HG02870 (cell line): ENCODE data around the gene AICDA.
A peak's percentile ranks its signal among the peaks of the same experiment; 100 is the strongest.
"Not testable (repeated sequence)": the region's sequence is repeated elsewhere in the genome, so short reads cannot be mapped to it uniquely, and the experiment has no call there.

ENCODE experiments used
- ATAC-seq: cut with Tn5 transposase; IDR thresholded peaks from one replicate; pipeline ENCODE4 v1.9.1; 2021; ENCODE audit warnings: mild to moderate bottlenecking, moderate library complexity; ENCODE audit not compliant: unreplicated experiment

Gene AICDA

DNA sequence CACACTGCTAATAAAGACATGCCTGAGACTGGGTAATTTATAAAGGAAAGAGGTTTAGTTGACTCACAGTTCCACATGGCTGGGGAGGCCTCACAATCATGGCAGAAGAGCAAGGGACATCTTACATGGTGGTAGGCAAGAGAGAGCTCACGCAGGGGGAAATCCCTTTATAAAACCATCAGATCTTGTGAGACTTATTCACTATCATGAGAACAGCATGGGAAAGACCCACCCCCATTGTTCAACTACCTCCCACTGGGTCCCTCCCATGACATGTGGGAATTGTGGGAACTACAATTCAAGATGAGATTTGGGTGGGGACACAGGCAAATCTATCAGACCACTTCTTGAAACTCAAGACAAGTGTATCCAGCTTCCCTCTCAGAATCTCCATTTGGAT, 1.2 kb upstream of the AICDA start:
- ATAC-seq: not testable (repeated sequence)

DNA sequence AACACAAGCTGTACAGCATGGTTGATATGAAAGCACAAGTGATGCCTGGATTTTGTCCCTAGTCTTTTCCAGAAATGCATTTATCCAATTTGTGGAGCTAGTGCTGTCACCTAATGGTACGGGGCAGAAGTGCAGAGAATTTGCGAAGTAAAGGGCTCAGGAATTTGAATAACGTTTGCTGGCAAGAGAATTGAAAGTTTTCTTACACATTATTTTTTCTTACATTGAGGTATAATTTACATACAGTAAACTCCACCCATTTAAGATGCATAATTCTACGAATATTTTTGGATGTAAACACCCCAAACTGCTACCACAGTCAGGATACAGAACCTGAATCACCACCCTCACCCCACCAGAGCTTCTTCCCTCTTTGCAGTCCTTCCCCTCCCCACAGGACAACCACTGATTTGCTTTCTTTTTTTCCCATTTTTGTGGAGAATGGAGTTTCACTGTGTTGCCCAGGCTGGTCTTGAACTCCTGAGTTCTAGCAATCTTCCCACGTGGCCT, 3.5 kb downstream of the AICDA start:
- no peak for ATAC-seq

GRCh38 chr12:8606890-8607289, 5.8 kb downstream of the AICDA start:
- no peak for ATAC-seq

- no peak for ATAC-seq
Measured at GRCh38 chr12:8605057-8605456, 7.6 kb downstream of the AICDA start.

DNA sequence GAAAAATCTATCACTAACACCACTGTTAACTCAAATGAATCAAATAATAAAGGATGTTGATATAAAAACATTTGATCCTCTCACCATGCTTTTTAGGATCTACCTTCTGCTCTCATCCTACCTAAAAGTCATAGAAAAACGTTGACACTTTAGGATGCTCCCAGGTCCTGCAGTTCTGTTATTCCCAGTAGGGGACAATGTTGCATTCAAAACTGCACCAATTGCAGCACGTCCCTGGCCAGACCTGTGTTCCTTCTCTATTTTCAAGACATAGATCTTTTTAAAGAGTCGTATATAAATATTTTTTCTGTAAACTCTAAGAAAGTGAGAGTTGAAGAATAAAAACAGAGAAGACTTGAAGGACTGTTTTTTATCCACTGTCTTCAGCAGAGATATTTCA, 8.8 kb downstream of the AICDA start:
- ATAC-seq: no peak

DNA sequence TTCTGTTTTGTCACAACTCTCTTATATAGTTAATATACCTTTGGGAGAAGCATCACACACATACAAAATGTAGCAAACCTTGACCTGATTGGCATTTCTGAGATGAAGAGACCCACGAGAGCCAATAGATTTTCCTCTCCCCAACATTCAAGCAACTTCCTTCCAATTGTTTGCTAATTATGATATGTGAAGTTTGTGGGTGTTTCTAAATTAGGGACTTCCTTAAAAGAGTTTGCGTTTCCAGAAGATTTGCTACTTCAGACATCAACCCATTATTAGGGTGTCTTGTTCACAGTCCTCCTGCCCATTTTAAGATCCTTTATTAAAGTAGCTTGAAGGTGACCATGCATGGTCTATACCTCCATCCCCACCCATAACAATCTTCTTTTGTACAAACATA, 9.4 kb downstream of the AICDA start:
- no peak for ATAC-seq

- no peak for ATAC-seq
Measured at GRCh38 chr12:8596561-8596960, 16.1 kb downstream of the AICDA start.

GRCh38 chr12:8594072-8594471, 18.6 kb downstream of the AICDA start:
- no peak for ATAC-seq

- no peak for ATAC-seq
Measured at GRCh38 chr12:8593246-8593645, 19.4 kb downstream of the AICDA start.

GRCh38 chr12:8590842-8591545, 21.7 kb downstream of the AICDA start:
- peak; percentile 95 for ATAC-seq

GRCh38 chr12:8589679-8590078, 23.0 kb downstream of the AICDA start:
- ATAC-seq: no peak

DNA sequence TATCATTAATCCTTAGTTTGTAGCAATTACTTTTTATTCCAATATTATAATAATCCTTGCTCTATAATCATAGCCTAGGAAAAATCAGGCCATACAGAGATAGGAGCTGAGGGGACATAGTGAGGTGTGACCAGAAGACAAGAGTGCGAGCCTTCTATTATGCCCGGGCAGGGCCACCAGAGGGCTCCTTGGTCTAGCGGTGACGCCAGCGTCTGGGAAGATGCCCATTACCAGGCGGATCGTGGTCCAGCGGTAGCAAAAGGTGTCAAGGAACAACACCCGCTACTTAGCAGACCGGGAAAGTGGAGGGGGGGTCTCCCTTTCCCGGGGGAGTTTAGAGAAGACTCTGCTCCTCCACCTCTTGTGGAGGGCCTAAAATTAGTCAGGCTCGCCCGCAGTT, 28.2 kb downstream of the AICDA start:
- not testable (repeated sequence) for ATAC-seq

- ATAC-seq: no peak
Measured at GRCh38 chr12:8584004-8584403, 28.7 kb downstream of the AICDA start.

GRCh38 chr12:8581098-8581784, 31.4 kb downstream of the AICDA start:
- no peak for ATAC-seq

GRCh38 chr12:8577879-8578278, 34.8 kb downstream of the AICDA start:
- no peak for ATAC-seq

GRCh38 chr12:8572507-8572906, 40.2 kb downstream of the AICDA start:
- no peak for ATAC-seq

DNA sequence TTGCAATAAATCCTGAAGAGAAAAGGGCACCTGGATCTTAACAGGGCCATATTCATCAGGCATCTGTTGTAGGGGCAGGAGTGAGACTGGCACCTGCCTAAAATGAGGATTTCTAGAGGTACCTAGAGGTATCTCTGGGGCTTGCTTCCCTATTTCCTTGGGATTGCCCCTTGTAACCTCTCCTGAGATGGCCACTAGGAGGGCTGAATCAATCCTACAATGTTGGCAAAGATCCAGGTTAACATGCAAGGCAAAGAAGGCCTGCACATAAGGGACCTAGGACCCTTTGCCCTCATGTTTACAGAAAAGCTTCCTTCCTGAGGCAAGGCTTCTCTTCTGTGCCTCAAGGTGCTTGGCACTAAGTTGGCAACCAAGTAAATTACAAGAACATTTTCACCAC, 46.1 kb downstream of the AICDA start:
- ATAC-seq: no peak

DNA sequence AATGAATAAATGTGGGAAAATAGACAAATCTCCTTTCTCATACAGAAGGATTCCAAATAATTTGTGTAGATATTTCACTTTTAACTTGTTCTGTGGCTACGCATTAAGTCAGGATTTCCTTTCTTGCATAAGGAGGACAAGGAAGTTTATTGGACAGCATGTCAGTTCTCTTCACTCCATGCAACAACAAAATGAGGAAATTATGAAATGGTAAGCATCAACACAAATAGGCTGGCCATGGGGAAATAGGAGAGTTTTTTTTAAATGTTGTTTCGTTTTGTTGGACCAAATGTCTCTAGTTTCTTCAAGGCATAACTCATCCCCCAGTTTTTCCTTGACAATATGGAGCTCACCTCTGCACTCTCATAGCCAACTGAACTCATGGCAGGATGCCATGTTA, 46.6 kb downstream of the AICDA start:
- not testable (repeated sequence) for ATAC-seq

GRCh38 chr12:8564656-8565055, 48.0 kb downstream of the AICDA start:
- ATAC-seq: no peak

- ATAC-seq: no peak
Measured at GRCh38 chr12:8563356-8563755, 49.3 kb downstream of the AICDA start.

DNA sequence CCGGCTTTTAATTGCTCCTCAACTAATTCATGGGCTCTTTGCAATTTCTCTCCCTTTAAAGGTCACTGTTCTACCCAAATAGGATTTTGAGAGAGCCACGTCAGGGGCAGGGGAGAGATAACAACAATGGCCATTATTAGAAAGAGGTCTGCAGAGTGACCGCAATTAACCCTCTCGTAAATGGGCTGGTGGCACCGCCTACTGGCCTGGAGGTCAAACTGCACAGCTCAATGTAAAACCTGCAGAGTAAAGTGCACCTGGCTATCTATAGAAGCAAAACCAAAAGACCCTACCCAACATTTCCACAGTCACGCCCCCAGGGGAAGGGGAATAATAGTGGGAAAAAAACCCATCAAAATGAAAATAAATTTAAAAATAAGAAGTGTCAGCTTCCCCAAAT, 50.3 kb downstream of the AICDA start:
- no peak for ATAC-seq

- no peak for ATAC-seq
Measured at GRCh38 chr12:8561011-8561410, 51.6 kb downstream of the AICDA start.
